Stimulated activated CD4-positive, alpha-beta T cell treated with anti-CD3 and anti-CD28 coated beads, TNF-alpha, amount 100 ng/mL, for 1 hour (primary cell): ENCODE measurements around the gene DNM3.
"Not testable (repeated sequence)": the region's sequence is repeated elsewhere in the genome, so short reads cannot be mapped to it uniquely, and the experiment has no call there.

ENCODE experiments used
- DNase-seq, 3 donors: peaks; one replicate each; pipeline ENCODE4 v3.0.0-alpha.2; 2020; ENCODE audit warnings: low read depth in 3 of 3, low spot score in 1 of 3

Gene DNM3

DNA sequence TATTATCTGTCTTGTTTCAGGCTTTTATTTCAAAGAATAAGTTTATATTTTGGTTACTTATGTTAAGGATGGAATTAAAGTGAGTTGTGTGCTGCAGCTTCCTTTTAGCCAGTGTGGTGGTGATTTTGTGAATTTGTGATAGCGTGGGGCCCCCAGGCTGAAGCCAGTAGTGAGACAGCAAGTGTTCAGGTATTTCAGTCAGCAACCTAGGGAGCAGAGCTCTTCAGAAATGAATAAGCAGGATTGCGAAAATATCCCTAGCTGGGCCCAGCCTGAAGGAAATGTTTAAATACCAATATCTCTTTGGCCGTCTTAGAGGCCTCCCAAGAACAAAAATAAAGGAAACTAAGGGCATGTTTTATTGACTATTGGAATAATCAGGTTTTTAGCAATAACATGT is 428.3 kb downstream of the DNM3 start:
- DNase-seq, result no peak

DNA sequence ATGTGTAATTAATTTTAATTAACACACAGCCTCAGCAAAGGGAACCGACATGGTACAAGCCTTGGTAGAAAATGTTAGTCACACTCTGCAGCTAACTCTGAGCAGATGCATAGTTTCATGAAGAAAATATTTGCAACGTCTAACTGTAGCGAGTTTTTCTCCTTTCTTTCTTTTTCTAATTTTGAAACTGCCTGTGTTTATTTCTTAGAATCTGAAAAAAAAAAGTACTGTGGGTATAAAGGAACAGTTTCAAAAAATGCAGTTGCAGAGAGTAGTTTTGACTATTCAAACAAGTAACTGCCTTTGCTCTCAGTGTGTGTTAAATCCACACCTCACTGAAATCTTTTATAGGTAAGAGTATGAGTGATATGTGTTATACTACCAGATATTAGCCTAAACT is 429.3 kb downstream of the DNM3 start:
- no peak for DNase-seq

DNA sequence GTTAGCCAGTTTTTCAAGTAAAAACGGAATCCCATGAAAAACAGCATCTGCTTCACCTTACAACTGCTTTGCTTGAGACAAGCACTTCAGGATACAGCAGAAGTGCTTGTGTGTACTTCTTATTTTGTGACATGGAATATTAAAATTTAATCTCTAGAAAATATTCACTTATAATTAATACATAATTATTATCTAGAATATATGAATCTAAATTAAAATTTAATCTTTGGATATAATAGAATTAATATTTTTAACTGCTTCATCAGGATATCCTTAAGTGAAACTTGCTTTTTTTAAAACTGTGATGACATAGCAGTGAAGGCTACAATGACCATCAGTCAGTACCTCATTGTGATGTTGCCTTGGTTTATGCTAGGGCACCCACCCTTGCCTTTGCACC is 430.8 kb downstream of the DNM3 start:
- no peak for DNase-seq

GRCh38 chr1:172273647-172274396 is 432.5 kb downstream of the DNM3 start:
- DNase-seq, result no peak

GRCh38 chr1:172275478-172275877 is 434.2 kb downstream of the DNM3 start:
- DNase-seq, result no peak

GRCh38 chr1:172276120-172276818 is 435.0 kb downstream of the DNM3 start:
- DNase-seq, result no peak

DNA sequence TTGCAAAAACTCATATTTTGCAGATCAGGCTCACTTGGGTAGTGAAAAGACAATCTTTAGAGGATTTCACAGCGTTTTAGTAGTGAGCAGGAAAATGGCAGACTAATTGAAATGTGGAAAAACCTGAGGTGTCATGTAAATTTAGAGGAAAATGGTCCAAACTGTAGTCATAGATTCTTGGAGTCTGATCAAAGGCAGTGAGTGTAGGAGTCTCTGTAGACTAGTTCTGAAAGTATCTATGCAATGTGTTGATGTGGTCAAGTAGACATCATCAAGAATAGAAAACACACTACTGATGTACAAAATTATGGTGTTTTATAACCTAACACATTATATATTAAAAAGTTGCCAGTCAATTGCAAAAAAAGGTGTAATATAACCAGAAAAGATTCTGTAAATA is 436.0 kb downstream of the DNM3 start:
- no peak for DNase-seq

DNA sequence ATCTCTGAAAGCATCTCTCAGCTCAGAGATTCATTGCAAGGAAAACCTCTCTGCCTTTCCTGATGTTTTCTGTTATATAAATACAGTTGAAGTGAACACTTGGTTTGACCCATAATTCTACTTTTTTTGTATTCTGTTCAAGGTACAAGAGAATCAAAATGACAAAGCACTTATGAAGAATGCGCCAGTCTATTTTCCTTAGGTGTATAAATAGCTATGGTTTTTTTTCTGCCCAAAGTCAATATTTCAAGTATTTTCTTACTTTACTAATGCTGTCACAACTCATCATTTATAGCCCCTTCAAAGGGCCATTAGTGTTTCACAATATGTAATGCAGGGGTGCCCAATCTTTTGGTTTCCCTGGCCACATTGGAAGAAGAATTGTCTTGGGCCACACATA is 436.7 kb downstream of the DNM3 start:
- DNase-seq, result no peak

DNA sequence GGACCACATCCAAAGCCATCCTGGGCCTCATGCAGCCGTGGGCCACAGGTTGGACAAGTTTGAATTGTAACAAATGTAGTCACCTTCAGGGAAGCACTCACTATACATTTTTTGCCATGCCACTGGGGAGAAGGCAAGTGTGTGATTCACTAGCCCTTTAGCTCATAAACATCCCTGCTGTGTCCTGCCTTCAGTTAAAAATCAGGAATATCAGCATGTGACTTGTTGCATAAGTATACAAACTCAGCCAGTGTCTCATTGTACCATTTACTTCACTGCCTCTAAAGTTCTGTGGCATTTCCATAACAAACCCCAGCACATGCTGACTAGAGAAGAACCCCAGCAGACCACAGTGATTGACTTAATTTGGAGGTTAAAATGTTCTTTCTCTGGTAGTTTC is 437.2 kb downstream of the DNM3 start:
- no peak for DNase-seq

GRCh38 chr1:172279939-172280636 is 438.8 kb downstream of the DNM3 start:
- DNase-seq, result no peak

DNA sequence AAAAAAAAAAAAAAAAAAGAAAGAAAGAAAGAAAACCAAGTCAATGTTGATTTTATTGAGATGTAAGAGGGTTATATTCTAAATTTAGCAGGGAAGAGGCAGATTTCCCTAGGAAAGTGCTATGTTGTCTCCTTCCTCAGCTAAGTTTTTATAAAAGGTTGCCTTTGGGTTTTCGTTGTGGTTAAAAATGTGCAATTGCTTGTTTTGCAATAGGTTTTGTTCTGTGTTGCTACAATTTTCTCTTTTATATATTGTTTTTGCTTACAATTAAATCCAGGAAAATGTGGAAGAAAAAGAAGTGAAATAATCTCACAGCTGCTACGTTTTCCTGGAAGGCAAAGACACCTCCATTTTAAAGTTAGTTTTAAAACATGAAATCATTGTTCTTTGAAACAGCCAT is 442.5 kb downstream of the DNM3 start:
- DNase-seq, result no peak

GRCh38 chr1:172286629-172287076 is 445.4 kb downstream of the DNM3 start:
- no peak for DNase-seq

GRCh38 chr1:172287208-172287607 is 445.9 kb downstream of the DNM3 start:
- DNase-seq, result no peak

- DNase-seq, result no peak
Observed at GRCh38 chr1:172288581-172288980, 447.3 kb downstream of the DNM3 start.

DNA sequence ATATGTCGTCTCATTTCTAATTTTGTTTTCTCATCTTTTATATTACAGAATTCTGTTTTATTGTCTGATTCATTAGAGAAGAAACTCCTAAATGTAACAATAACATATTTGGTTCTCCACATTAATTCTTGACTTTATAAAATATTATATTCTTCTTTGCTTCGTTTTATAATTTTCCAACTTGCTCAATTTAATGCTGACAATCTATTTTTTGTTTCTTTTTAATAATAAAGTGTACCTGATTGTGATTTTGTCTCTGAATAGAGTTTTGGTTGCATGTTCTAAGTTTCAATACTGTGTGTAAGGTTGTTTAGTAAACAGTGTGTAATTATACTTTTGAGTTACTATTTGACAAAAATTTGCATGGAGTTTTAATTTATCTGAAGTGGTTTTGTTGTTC is 448.1 kb downstream of the DNM3 start:
- DNase-seq, result no peak

- DNase-seq, result no peak
Observed at GRCh38 chr1:172292840-172293239, 451.5 kb downstream of the DNM3 start.

DNA sequence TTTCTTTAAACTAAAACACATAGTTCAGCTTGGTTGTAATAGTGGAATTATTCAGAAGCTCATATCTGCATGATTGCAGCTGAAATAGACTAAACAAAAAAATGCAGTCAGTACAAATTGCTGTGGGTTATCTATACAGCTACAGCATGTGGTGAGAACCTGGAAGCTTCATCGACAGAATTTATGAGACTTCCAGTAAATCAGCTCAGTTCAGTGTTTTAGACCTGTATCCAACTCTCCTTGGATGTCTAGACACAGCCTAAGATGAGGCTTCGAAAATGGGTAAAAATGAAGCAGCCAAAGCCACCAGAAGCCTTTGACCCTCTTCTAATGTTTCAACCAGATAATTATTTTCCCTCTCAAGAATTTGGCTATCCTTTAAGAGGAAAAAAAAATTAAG is 452.1 kb downstream of the DNM3 start:
- DNase-seq, result no peak

- DNase-seq, result no peak
Observed at GRCh38 chr1:172298141-172298540, 456.8 kb downstream of the DNM3 start.

DNA sequence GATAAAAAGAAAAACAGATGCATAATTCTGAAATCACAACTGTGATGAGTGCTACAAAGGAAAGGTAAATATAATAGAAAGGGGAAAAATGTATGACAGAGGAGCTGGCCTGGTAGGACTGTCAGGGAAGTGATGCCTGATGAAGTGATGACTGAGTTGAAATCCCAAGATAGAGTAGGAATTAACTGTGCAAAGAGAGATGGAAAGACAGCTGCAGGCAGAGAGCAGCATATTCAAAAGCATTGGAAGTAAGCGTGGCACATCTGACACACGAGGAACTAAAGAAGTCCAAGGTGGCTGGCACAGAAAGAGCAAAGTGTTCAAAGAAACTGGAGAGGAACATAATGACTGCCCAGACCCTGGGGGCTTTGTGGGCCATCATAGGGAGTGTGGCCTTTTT is 457.6 kb downstream of the DNM3 start:
- no peak for DNase-seq

DNA sequence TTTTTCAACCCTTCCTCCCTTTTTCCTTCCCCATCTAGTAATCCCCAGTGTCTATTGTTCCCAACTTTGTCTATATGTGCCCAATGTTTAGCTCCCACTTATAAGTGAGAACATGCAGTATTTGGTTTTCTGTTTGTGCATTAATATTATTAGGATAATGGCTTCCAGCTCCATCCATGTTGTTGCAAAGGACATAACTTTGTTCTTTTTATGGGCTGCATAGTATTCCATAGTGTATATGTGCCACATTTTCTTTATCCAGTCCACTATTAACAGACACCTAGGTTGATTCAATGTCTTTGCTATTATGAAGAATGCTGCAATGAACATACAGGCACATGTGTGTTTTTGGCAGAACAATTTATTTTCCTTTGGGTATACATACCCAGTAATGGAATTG is 458.2 kb downstream of the DNM3 start:
- no peak for DNase-seq

DNA sequence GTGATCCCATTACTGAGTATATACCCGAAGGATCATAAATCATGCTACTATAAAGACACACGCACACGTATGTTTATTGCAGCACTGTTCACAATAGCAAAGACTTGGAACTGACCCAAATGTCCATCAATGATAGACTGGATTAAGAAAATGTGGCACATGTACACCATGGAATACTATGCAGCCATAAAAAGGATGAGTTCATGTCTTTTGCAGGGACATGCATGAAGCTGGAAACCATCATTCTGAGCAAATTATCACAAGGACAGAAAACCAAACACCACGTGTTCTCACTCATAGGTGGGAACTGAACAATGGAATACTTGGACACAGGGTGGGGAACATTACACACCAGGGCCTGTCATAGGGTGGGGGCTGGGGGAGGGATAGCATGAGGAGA is 466.2 kb downstream of the DNM3 start:
- not testable (repeated sequence) for DNase-seq

DNA sequence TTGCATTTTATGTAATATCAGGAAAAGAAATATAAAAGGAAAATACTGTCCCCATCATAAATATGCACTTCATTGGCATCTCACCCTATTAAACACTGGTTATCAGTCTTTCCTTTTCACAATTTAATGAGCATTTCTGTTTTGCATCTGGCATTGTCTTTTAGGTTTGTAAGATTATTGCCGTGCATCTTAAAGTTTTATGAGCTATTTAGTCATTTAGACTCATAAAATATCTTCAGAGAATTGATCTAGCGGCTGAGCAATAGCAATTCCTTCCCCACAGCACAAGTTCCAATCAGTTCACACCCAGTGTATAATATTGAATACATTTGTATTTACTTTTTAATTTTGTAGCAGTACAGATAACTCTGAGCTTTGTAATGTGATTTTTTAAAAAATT is 466.8 kb downstream of the DNM3 start:
- no peak for DNase-seq
